HFF-Myc (cell line): ENCODE measurements around the gene SNX30.
A peak's percentile ranks its signal among the peaks of the same experiment; 100 is the strongest.

ENCODE experiments used
- DNase-seq: peaks from one replicate; pipeline ENCODE4 v3.0.0-alpha.2; 2011; ENCODE audit warnings: low read depth; ENCODE audit errors: extremely low read depth
- H3K4me3 ChIP-seq: replicated peaks from 2 replicates; pipeline ENCODE4 v1.5.1; 2011; ENCODE audit warnings: low read depth, mild to moderate bottlenecking, control low read depth, low read length
- CTCF ChIP-seq: IDR thresholded peaks from 2 replicates; pipeline ENCODE4 v1.5.1; 2012; ENCODE audit warnings: mild to moderate bottlenecking, low read depth, low read length, control low read depth; ENCODE audit errors: missing control alignments

SNX30 gene

GRCh38 chr9:112864982-112865381, 114.4 kb downstream of the SNX30 start:
- DNase-seq = no peak
- TF ChIP-seq CTCF = no peak
- H3K4me3 ChIP-seq = no peak overlapping the region

GRCh38 chr9:112866662-112867274, 116.2 kb downstream of the SNX30 start:
- no peak overlapping the region for H3K4me3 ChIP-seq
- no peak for DNase-seq
- no peak for TF ChIP-seq CTCF

- H3K4me3 ChIP-seq = no peak overlapping the region
- DNase-seq = peak; percentile 40
- no peak for TF ChIP-seq CTCF
Observed at GRCh38 chr9:112867275-112867991, 116.9 kb downstream of the SNX30 start.

- H3K4me3 ChIP-seq = no peak overlapping the region
- no peak for TF ChIP-seq CTCF
- no peak for DNase-seq
Observed at GRCh38 chr9:112868461-112868860, 117.9 kb downstream of the SNX30 start.

GRCh38 chr9:112869041-112869529, 118.5 kb downstream of the SNX30 start:
- DNase-seq = no peak
- no peak for TF ChIP-seq CTCF
- no peak overlapping the region for H3K4me3 ChIP-seq

- DNase-seq = no peak
- no peak for TF ChIP-seq CTCF
- no peak overlapping the region for H3K4me3 ChIP-seq
Observed at GRCh38 chr9:112869917-112870316, 119.4 kb downstream of the SNX30 start.
